Mesenteric fat pad (tissue), 1 donor: ENCODE results near the gene ZNF473. TPM values are rescaled to one million over a fixed set of nuclear protein-coding genes. Genes with fewer than 3 reads are reported as not detected.

Source experiments
- DNase-seq: peaks from one replicate; pipeline ENCODE4 v3.0.0-alpha.2; 2020; ENCODE audit warnings: low spot score
- long read RNA-seq: library from polyadenylated mRNA; unstranded; transcript quantifications from one replicate; pipeline ENCODE4 v2.0.0, GENCODE V29; 2020
- total RNA-seq: library from RNA; stranded (reverse); fragmentation: NEBNext Ultra II Directional; extraction: Animal tissue kit (Norgen Biotek cat#: 25700); gene quantifications from one replicate; pipeline ENCODE4 v1.2.1, GENCODE V29; 2021
- donor health status: DM: yes; HTN: yes; CAD: no.

The ZNF473 gene
- 6.8 TPM for total RNA-seq
- long read RNA-seq, full-length matches to known transcripts: 12 of 20 reads
- long read RNA-seq, partial matches to known transcripts: 3 of 20 reads
- long read RNA-seq, other reads (novel, unspliced or antisense): 5 of 20 reads

- peak; percentile 97 for DNase-seq
Observed at GRCh38 chr19:50025794-50026549, at the start of gene ZNF473. Gene ZNF473 (plus strand): TSS chr19:50026005. CDS start chr19:50031083, 5,078 bp downstream.

- no peak for DNase-seq
Observed at GRCh38 chr19:49976496-49976895, 49.3 kb upstream of the ZNF473 start.

GRCh38 chr19:49977076-49977475, 48.7 kb upstream of the ZNF473 start:
- no peak for DNase-seq

GRCh38 chr19:49977881-49978280, 47.9 kb upstream of the ZNF473 start:
- no peak for DNase-seq

- no peak for DNase-seq
Observed at GRCh38 chr19:49978324-49978723, 47.5 kb upstream of the ZNF473 start.

- no peak for DNase-seq
Observed at GRCh38 chr19:49981603-49982593, 43.9 kb upstream of the ZNF473 start.

- DNase-seq: no peak
Observed at GRCh38 chr19:49983645-49984229, 42.1 kb upstream of the ZNF473 start.

- no peak for DNase-seq
Observed at GRCh38 chr19:49984491-49984890, 41.3 kb upstream of the ZNF473 start.

GRCh38 chr19:49985871-49986270, 39.9 kb upstream of the ZNF473 start:
- no peak for DNase-seq

GRCh38 chr19:49986354-49986753, 39.5 kb upstream of the ZNF473 start:
- no peak for DNase-seq

GRCh38 chr19:49987159-49987698, 38.6 kb upstream of the ZNF473 start:
- DNase-seq: no peak

GRCh38 chr19:49988007-49988406, 37.8 kb upstream of the ZNF473 start:
- no peak for DNase-seq

- no peak for DNase-seq
Observed at GRCh38 chr19:49988433-49988832, 37.4 kb upstream of the ZNF473 start.

- no peak for DNase-seq
Observed at GRCh38 chr19:49997709-49998108, 28.1 kb upstream of the ZNF473 start.

GRCh38 chr19:49999371-50000010, 26.3 kb upstream of the ZNF473 start:
- DNase-seq: no peak

- DNase-seq: no peak
Observed at GRCh38 chr19:50000038-50000840, 25.6 kb upstream of the ZNF473 start.

- no peak for DNase-seq
Observed at GRCh38 chr19:50000841-50001557, 24.8 kb upstream of the ZNF473 start.

GRCh38 chr19:50001775-50002174, 24.0 kb upstream of the ZNF473 start:
- no peak for DNase-seq

GRCh38 chr19:50002386-50002960, 23.3 kb upstream of the ZNF473 start:
- DNase-seq: no peak
